Measurements from ENCODE around the gene WDR72. TPM values are rescaled to one million over a fixed set of nuclear protein-coding genes. Genes with fewer than 3 reads are reported as not detected.

The WDR72 gene
- polyA plus RNA-seq, 1 experiment: not detected

GRCh38 chr15:53580366-53580765, 179.1 kb downstream of the WDR72 start:
- DNase-seq (ENCODE audit: low read depth): no peak
- ChIA-PET CTCF (no interaction called here), POLR2A (no interaction called here)
- no peaks in the 10 kb centered on the region for H3K36me3 ChIP-seq (ENCODE audit: control insufficient read depth, insufficient read depth, low read length)
- TF ChIP-seq CTCF (IDR thresholded peaks at IDR 0.05; ENCODE audit: insufficient read depth, low read depth, low read length): no peak
- H3K27me3 ChIP-seq (ENCODE audit: control insufficient read depth, insufficient read depth, low read length): no peaks in the 10 kb centered on the region
- H3K4me3 ChIP-seq (ENCODE audit: low read depth, low read length): no peak overlapping the region

- DNase-seq (ENCODE audit: low read depth): no peak
- Histone ChIP-seq H3K27me3 (ENCODE audit: control insufficient read depth, insufficient read depth, low read length) (no peaks in the 10 kb centered on the region), H3K4me3 (ENCODE audit: low read depth, low read length) (no peak overlapping the region), H3K36me3 (ENCODE audit: control insufficient read depth, insufficient read depth, low read length) (no peaks in the 10 kb centered on the region)
- ChIA-PET POLR2A (no interaction called here), CTCF (no interaction called here)
- no peak for TF ChIP-seq CTCF (IDR thresholded peaks at IDR 0.05; ENCODE audit: insufficient read depth, low read depth, low read length)
Observed at GRCh38 chr15:53576841-53577240, 182.6 kb downstream of the WDR72 start.

- CTCF ChIA-PET: no interaction called here
- POLR2A ChIA-PET: no interaction called here
- TF ChIP-seq CTCF (IDR thresholded peaks at IDR 0.05; ENCODE audit: insufficient read depth, low read depth, low read length): no peak
- H3K27me3 ChIP-seq (ENCODE audit: control insufficient read depth, insufficient read depth, low read length): no peaks in the 10 kb centered on the region
- no peaks in the 10 kb centered on the region for H3K36me3 ChIP-seq (ENCODE audit: control insufficient read depth, insufficient read depth, low read length)
- H3K4me3 ChIP-seq (ENCODE audit: low read depth, low read length): no peak overlapping the region
- no peak for DNase-seq (ENCODE audit: low read depth)
Observed at GRCh38 chr15:53573091-53573490, 186.4 kb downstream of the WDR72 start.

- POLR2A ChIA-PET: no interaction called here
- CTCF ChIA-PET: no interaction called here
- H3K27me3 ChIP-seq (ENCODE audit: control insufficient read depth, insufficient read depth, low read length): no peaks in the 10 kb centered on the region
- no peak overlapping the region for H3K4me3 ChIP-seq (ENCODE audit: low read depth, low read length)
- no peak for TF ChIP-seq CTCF (IDR thresholded peaks at IDR 0.05; ENCODE audit: insufficient read depth, low read depth, low read length)
- no peaks in the 10 kb centered on the region for H3K36me3 ChIP-seq (ENCODE audit: control insufficient read depth, insufficient read depth, low read length)
- DNase-seq (ENCODE audit: low read depth): no peak
Observed at GRCh38 chr15:53569751-53570480, 189.5 kb downstream of the WDR72 start.

GRCh38 chr15:53566912-53567311, 192.6 kb downstream of the WDR72 start:
- TF ChIP-seq CTCF (IDR thresholded peaks at IDR 0.05; ENCODE audit: insufficient read depth, low read depth, low read length): no peak
- CTCF ChIA-PET: no interaction called here
- POLR2A ChIA-PET: no interaction called here
- H3K4me3 ChIP-seq (ENCODE audit: low read depth, low read length): no peak overlapping the region
- no peaks in the 10 kb centered on the region for H3K27me3 ChIP-seq (ENCODE audit: control insufficient read depth, insufficient read depth, low read length)
- no peaks in the 10 kb centered on the region for H3K36me3 ChIP-seq (ENCODE audit: control insufficient read depth, insufficient read depth, low read length)
- no peak for DNase-seq (ENCODE audit: low read depth)
